Astrocyte (in vitro differentiated cells and primary cell): ENCODE measurements around the gene CHAC1.

Experiments
- EZH2 ChIP-seq: IDR thresholded peaks from 2 replicates; pipeline ENCODE4 v1.6.1; 2012; ENCODE audit warnings: mild to moderate bottlenecking, low read length, inconsistent platforms; ENCODE audit not compliant: insufficient read depth
- TF ChIP-seq, protein P1 (sequence below): IDR thresholded peaks from 2 replicates; pipeline ENCODE4 v1.5.1; 2011; ENCODE audit warnings: low read depth, mild to moderate bottlenecking, inconsistent platforms, low read length, moderate library complexity; ENCODE audit not compliant: insufficient read depth

DNA sequence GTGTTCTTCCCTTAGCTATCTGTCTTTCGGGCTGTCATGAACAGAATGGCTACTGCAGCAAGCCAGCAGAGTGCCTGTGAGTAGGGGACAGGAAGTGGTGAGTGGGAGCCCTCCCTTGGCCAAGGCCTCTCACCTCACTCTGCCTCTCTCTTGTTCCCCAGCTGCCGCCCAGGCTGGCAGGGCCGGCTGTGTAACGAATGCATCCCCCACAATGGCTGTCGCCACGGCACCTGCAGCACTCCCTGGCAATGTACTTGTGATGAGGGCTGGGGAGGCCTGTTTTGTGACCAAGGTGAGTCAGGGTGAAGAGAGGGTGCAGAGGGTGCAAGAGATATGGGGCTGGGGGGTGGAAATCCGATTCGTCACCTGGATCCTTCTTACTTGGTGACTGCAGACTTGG lies 21.1 kb upstream of the CHAC1 start:
- TF ChIP-seq EZH2, result no peak
- TF ChIP-seq, protein P1, sequence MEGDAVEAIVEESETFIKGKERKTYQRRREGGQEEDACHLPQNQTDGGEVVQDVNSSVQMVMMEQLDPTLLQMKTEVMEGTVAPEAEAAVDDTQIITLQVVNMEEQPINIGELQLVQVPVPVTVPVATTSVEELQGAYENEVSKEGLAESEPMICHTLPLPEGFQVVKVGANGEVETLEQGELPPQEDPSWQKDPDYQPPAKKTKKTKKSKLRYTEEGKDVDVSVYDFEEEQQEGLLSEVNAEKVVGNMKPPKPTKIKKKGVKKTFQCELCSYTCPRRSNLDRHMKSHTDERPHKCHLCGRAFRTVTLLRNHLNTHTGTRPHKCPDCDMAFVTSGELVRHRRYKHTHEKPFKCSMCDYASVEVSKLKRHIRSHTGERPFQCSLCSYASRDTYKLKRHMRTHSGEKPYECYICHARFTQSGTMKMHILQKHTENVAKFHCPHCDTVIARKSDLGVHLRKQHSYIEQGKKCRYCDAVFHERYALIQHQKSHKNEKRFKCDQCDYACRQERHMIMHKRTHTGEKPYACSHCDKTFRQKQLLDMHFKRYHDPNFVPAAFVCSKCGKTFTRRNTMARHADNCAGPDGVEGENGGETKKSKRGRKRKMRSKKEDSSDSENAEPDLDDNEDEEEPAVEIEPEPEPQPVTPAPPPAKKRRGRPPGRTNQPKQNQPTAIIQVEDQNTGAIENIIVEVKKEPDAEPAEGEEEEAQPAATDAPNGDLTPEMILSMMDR, result no peak
